GM19351 (cell line): ENCODE data around the gene FPR1.
"Not testable (repeated sequence)": the region's sequence is repeated elsewhere in the genome, so short reads cannot be mapped to it uniquely, and the experiment has no call there.

Experiments
- ATAC-seq: cut with Tn5 transposase; IDR thresholded peaks from one replicate; pipeline ENCODE4 v1.9.1; 2021; ENCODE audit warnings: mild to moderate bottlenecking, moderate library complexity; ENCODE audit not compliant: unreplicated experiment

The FPR1 gene

GRCh38 chr19:51738523-51738922 is 13.2 kb downstream of the FPR1 start:
- ATAC-seq, result not testable (repeated sequence)

- ATAC-seq, result no peak
Measured at GRCh38 chr19:51737924-51738323, 13.8 kb downstream of the FPR1 start.

GRCh38 chr19:51737389-51737788 is 14.3 kb downstream of the FPR1 start:
- no peak for ATAC-seq

- ATAC-seq, result no peak
Measured at GRCh38 chr19:51735759-51736449, 15.8 kb downstream of the FPR1 start.

- ATAC-seq, result no peak
Measured at GRCh38 chr19:51733742-51734522, 17.7 kb downstream of the FPR1 start.

- ATAC-seq, result no peak
Measured at GRCh38 chr19:51729781-51730180, 21.9 kb downstream of the FPR1 start.

GRCh38 chr19:51727349-51727880 is 24.3 kb downstream of the FPR1 start:
- ATAC-seq, result no peak

- no peak for ATAC-seq
Measured at GRCh38 chr19:51726049-51726448, 25.6 kb downstream of the FPR1 start.

- no peak for ATAC-seq
Measured at GRCh38 chr19:51724543-51724942, 27.1 kb downstream of the FPR1 start.

GRCh38 chr19:51722492-51722891 is 29.2 kb downstream of the FPR1 start:
- no peak for ATAC-seq

GRCh38 chr19:51721905-51722304 is 29.8 kb downstream of the FPR1 start:
- no peak for ATAC-seq

GRCh38 chr19:51719251-51719988 is 32.3 kb downstream of the FPR1 start:
- no peak for ATAC-seq

GRCh38 chr19:51716925-51717324 is 34.8 kb downstream of the FPR1 start:
- no peak for ATAC-seq

- ATAC-seq, result no peak
Measured at GRCh38 chr19:51715850-51716249, 35.8 kb downstream of the FPR1 start.

GRCh38 chr19:51714848-51715247 is 36.8 kb downstream of the FPR1 start:
- ATAC-seq, result no peak

GRCh38 chr19:51713319-51714285 is 38.1 kb downstream of the FPR1 start:
- no peak for ATAC-seq

GRCh38 chr19:51712461-51713081 is 39.1 kb downstream of the FPR1 start:
- ATAC-seq, result no peak

GRCh38 chr19:51711702-51712101 is 40.0 kb downstream of the FPR1 start:
- ATAC-seq, result no peak

GRCh38 chr19:51710163-51710562 is 41.5 kb downstream of the FPR1 start:
- no peak for ATAC-seq

- ATAC-seq, result no peak
Measured at GRCh38 chr19:51709575-51709974, 42.1 kb downstream of the FPR1 start.
